GM10266 (cell line): ENCODE data around the gene AP2M1.

Experiments used
- DNase-seq: peaks from one replicate; pipeline ENCODE4 v3.0.0; 2012; ENCODE audit errors: extremely low spot score
- TF ChIP-seq, protein P1 (sequence below): IDR thresholded peaks from 2 replicates; pipeline ENCODE4 v1.5.1; 2012; ENCODE audit warnings: mild to moderate bottlenecking, low read depth; ENCODE audit not compliant: control insufficient read depth, insufficient read depth; ENCODE audit errors: missing control alignments

The AP2M1 gene

DNA sequence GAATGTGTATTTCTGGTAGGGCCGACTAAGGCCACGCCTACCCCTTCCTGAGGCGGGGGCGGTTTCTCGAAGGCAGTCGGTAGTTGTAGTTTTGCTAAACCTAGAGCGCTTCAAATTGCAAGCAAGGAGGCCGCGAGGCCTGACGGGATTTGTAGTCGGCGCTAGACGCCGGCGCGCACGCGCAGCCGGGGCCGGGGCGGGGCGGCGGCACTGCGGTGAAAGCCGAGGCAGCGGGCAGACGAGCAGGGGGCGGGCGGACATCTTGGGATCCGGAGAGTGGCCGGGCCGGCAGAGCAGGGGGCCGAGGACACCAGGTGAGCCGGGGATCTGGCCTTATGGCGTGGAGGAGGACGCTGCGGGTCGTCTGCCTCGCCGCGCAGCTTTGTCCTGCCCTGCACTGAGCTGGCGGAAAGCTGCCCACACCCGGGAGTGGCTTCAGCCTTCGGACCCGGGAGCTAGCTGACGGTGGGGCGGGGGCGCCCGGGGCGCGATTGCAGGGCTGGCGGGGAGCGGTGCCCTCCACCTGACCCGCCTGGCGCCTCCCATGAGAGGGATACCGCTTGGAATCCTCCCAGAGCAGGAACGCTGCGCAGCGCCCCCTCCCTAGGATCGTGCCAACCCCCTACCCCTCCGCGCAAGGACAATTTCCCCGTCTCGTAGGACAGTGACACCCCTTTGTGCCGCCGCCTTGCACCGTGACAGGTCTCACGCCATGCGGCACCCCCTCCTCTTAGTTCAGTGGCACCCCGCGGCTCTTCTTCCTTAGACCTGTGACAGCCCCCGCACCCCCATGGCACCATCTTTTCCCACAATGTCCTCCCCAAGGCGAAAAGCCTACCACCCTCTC, at the start of gene AP2M1:
Gene AP2M1 (plus strand): TSS at position 210 of the 847 bp plus-strand sequence. CDS start 2,139 bp downstream, outside the sequence.
- peak; percentile 100 for DNase-seq
- TF ChIP-seq, protein P1, sequence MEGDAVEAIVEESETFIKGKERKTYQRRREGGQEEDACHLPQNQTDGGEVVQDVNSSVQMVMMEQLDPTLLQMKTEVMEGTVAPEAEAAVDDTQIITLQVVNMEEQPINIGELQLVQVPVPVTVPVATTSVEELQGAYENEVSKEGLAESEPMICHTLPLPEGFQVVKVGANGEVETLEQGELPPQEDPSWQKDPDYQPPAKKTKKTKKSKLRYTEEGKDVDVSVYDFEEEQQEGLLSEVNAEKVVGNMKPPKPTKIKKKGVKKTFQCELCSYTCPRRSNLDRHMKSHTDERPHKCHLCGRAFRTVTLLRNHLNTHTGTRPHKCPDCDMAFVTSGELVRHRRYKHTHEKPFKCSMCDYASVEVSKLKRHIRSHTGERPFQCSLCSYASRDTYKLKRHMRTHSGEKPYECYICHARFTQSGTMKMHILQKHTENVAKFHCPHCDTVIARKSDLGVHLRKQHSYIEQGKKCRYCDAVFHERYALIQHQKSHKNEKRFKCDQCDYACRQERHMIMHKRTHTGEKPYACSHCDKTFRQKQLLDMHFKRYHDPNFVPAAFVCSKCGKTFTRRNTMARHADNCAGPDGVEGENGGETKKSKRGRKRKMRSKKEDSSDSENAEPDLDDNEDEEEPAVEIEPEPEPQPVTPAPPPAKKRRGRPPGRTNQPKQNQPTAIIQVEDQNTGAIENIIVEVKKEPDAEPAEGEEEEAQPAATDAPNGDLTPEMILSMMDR: peak; percentile 17

DNA sequence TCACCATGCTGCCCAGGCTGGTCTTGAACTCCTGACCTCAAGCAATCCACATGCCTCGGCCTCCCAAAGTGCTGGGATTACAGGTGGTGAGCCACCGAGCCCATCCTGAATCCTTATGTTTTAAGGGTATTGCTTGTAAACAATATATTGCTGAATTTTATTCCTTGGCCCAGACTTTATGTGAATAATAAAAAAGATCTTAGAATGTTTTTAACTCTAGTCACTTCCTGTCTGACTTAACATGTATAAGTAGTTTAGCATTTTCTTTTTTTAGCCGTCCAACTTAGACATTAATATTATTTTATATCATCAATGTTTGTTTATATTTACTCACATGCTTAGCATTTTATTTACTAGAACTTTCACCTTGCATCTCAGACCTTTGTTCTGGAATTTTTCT, 48.6 kb upstream of the AP2M1 start:
- TF ChIP-seq, protein P1: no peak
- DNase-seq: no peak

DNA sequence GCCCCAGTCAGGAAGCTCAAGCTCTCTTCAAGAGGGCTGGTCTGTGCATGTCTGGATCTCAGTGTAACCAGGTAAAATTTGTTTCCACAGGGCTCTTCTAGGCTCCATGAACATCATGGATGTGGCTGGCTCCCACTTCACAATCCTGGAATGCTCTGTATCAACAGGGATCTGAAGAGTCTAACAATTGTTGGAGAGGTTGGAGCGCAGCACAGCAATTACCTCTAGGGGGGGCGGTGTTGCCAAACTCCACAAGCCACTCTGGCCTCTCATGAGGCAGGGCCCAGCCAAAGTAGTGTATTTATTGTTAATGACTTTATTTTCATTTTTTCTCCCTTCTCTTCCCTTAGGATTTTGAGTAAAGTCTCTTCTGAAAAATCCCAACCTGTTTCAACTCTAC, 45.6 kb upstream of the AP2M1 start:
- TF ChIP-seq, protein P1: peak; percentile 65
- DNase-seq: no peak

DNA sequence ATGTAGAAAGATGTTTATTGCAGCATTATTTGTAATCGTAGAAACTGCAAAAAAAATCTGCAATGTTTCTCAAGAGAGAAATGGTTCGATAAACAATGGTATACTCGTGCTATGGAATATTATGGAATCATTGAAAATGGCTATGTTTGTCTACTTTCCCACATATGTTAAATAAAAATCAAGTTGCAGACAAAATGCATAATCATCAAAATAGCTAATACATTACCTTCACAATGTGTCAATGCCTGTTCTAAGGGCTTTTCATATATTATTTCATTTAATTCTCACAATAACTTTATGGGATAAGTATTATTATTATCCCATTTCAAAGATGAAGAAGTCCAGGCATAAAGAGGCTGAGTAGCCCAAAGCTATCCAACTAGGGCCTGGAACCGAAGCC, 41.7 kb upstream of the AP2M1 start:
- TF ChIP-seq, protein P1: no peak
- no peak for DNase-seq

DNA sequence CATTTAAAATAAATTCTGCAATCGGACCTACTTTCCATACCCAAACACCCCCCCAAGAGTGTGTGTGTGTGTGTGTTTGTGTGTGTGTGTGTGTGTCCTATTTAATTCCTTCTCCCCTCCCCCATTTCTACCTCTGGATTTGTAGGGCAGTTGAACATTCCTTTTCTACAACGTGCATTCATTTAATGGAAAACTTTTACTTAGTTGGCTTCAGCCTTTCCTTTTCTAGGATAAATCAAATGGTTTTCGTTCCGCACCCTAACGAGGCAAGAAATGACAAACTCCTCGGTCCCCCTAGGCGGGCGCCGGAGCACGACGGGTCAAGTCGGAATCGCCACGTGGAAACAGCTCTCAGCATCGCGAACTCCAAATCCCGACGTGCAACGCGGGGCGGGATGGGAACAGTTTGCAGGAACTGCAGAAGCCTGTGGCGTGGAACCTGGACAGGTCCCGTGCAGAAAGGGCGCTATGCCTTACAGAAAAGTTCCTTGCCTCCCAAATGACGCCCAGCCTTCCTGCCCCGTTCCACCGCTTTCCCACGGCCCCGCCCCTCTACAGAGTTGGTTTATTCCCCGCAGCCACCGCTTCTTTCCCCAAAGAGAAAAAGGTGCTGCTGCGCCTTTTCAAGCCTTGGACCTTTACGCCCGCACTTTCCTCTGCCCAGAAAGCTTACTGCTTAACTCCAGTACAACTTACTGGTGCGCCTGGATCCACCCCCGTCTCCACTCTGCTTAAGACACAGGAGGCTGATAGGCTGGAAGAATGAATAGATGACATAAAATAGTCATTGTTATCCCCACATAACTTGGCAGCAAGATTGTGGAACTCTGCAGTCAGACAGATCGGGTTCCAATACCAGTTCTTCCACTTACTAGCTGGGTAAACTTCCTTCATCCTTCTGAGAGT, 40.6 kb upstream of the AP2M1 start:
- TF ChIP-seq, protein P1: no peak
- DNase-seq: peak; percentile 74

DNA sequence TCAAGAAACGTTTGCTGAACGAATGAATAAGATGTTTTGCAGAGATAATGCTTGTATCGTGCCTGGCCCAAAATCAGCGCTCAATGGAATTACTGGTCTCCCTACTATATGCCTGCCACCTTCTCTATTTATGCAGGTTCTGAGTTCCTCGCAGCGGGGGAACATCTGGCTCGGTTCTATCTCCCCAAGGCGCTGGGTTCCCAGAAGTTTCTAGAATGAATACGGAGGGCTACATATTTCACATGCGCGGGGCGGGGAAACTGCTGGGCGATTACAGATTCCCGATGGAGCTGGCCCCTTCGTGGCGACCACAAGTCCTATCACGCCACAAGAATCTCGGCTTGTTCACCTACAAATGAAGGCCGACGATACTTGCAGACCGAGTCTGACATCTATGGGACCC, 39.9 kb upstream of the AP2M1 start:
- TF ChIP-seq, protein P1: no peak

More for the DNA sequence above, 39.9 kb upstream of the AP2M1 start:
- DNase-seq: no peak
